KBM-7 (cell line): ENCODE results near the gene APOL4.
A peak's percentile ranks its signal among the peaks of the same experiment; 100 is the strongest.
"Not testable (repeated sequence)": the region's sequence is repeated elsewhere in the genome, so short reads cannot be mapped to it uniquely, and the experiment has no call there.

Source experiments
- DNase-seq: peaks from one replicate; pipeline ENCODE4 v3.0.0-alpha.2; 2015
- in situ Hi-C: fragments of 300-500 bp; cut with MboI; formaldehyde crosslinking; loops from 2 replicates; pipeline ENCODE4 v1.14.3; 2020; ENCODE audit warnings: low sequenced_read_pairs, low pct_unique_long_range_greater_than_20kb, mixed read lengths

The APOL4 gene

GRCh38 chr22:36165141-36165540, 36.5 kb downstream of the APOL4 start:
- DNase-seq = no peak
- in situ Hi-C loops = no loop called here

- in situ Hi-C loops = no loop called here
- DNase-seq = no peak
Observed at GRCh38 chr22:36164621-36165020, 37.0 kb downstream of the APOL4 start.

GRCh38 chr22:36163497-36163896, 38.1 kb downstream of the APOL4 start:
- no peak for DNase-seq
- in situ Hi-C loops = no loop called here

- peak; percentile 8 for DNase-seq
- in situ Hi-C loops = no loop called here
Observed at GRCh38 chr22:36162127-36163034, 39.2 kb downstream of the APOL4 start.

- in situ Hi-C loops, DNase-seq: not testable (repeated sequence)
Observed at GRCh38 chr22:36161793-36162126, 39.8 kb downstream of the APOL4 start.

- no peak for DNase-seq
- in situ Hi-C loops = no loop called here
Observed at GRCh38 chr22:36160499-36160942, 41.1 kb downstream of the APOL4 start, which contains the start of gene APOL3. APOL3 (minus strand) TSS chr22:36160755; CDS start chr22:36149055, 11,700 bp downstream.

GRCh38 chr22:36156515-36157419, 44.8 kb downstream of the APOL4 start:
- in situ Hi-C loops = no loop called here
- DNase-seq = peak; percentile 65

GRCh38 chr22:36156119-36156514, 45.5 kb downstream of the APOL4 start:
- no peak for DNase-seq
- in situ Hi-C loops = no loop called here

- DNase-seq = no peak
- in situ Hi-C loops = no loop called here
Observed at GRCh38 chr22:36155702-36156101, 45.9 kb downstream of the APOL4 start.

- in situ Hi-C loops = no loop called here
- DNase-seq = no peak
Observed at GRCh38 chr22:36154423-36154945, 47.1 kb downstream of the APOL4 start.

GRCh38 chr22:36153501-36154422, 47.8 kb downstream of the APOL4 start:
- DNase-seq = no peak
- in situ Hi-C loops = no loop called here

GRCh38 chr22:36152821-36153220, 48.8 kb downstream of the APOL4 start:
- DNase-seq, in situ Hi-C loops: not testable (repeated sequence)

- in situ Hi-C loops = no loop called here
- no peak for DNase-seq
Observed at GRCh38 chr22:36152088-36152487, 49.5 kb downstream of the APOL4 start.

- no peak for DNase-seq
- in situ Hi-C loops = no loop called here
Observed at GRCh38 chr22:36151006-36151595, 50.5 kb downstream of the APOL4 start.

GRCh38 chr22:36149441-36149840, 52.2 kb downstream of the APOL4 start:
- in situ Hi-C loops = no loop called here
- DNase-seq = no peak

GRCh38 chr22:36148411-36148810, 53.2 kb downstream of the APOL4 start:
- DNase-seq = no peak
- in situ Hi-C loops = no loop called here

- no peak for DNase-seq
- in situ Hi-C loops = no loop called here
Observed at GRCh38 chr22:36147196-36147791, 54.3 kb downstream of the APOL4 start.

- in situ Hi-C loops = no loop called here
- no peak for DNase-seq
Observed at GRCh38 chr22:36145881-36146280, 55.7 kb downstream of the APOL4 start.
